Measurements from ENCODE around the gene FRMD4A.

DNA sequence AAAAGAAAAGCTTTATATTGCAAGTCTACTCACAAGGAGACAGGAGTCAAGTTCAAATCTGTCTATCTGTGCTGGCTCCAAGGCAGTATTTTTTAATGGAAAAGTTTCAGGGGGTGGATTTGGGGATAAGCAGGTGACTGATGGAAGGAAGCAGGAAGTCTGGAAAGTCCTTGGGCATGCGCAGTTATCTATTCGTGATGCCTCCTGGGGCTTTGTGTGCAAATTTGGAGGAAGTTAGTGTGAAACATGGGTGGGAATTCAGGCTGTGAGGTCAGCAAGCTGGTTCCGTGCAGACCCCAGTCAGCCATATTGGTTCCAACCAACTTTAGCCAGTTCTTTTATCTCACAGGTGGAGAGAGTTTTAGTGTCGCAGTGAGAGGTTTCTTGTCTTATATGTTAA, 140.0 kb downstream of the FRMD4A start:
- TF ChIP-seq, protein P1, sequence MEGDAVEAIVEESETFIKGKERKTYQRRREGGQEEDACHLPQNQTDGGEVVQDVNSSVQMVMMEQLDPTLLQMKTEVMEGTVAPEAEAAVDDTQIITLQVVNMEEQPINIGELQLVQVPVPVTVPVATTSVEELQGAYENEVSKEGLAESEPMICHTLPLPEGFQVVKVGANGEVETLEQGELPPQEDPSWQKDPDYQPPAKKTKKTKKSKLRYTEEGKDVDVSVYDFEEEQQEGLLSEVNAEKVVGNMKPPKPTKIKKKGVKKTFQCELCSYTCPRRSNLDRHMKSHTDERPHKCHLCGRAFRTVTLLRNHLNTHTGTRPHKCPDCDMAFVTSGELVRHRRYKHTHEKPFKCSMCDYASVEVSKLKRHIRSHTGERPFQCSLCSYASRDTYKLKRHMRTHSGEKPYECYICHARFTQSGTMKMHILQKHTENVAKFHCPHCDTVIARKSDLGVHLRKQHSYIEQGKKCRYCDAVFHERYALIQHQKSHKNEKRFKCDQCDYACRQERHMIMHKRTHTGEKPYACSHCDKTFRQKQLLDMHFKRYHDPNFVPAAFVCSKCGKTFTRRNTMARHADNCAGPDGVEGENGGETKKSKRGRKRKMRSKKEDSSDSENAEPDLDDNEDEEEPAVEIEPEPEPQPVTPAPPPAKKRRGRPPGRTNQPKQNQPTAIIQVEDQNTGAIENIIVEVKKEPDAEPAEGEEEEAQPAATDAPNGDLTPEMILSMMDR (IDR thresholded peaks at IDR 0.05) = no peak
- TF ChIP-seq POLR2A (IDR thresholded peaks at IDR 0.05) = no peak

Measured in uterus (tissue), 2 donors.